ENCODE results near the gene TMPRSS11D.

Gene TMPRSS11D

GRCh38 chr4:67885762-67886161, 2.0 kb upstream of the TMPRSS11D start:
- DNase-seq (ENCODE audit: low read depth), result peak; percentile 64

GRCh38 chr4:67884701-67885100, 899 bp upstream of the TMPRSS11D start:
- no peak for DNase-seq (ENCODE audit: low read depth)

- no peak for DNase-seq (ENCODE audit: low read depth)
These were observed 344 bp downstream of the TMPRSS11D start for GRCh38 chr4:67883458-67883857.

- no peak for DNase-seq (ENCODE audit: low read depth)
These were observed 2.8 kb downstream of the TMPRSS11D start for GRCh38 chr4:67880866-67881610.

GRCh38 chr4:67879486-67879885, 4.3 kb downstream of the TMPRSS11D start:
- no peak for DNase-seq (ENCODE audit: low read depth)

GRCh38 chr4:67877086-67877485, 6.7 kb downstream of the TMPRSS11D start:
- no peak for DNase-seq (ENCODE audit: low read depth)

GRCh38 chr4:67874986-67875385, 8.8 kb downstream of the TMPRSS11D start:
- no peak for DNase-seq (ENCODE audit: low read depth)

GRCh38 chr4:67873116-67873515, 10.7 kb downstream of the TMPRSS11D start:
- no peak for DNase-seq (ENCODE audit: low read depth)

GRCh38 chr4:67871867-67872266, 11.9 kb downstream of the TMPRSS11D start:
- peak; percentile 19 for DNase-seq (ENCODE audit: low read depth)

- no peak for DNase-seq (ENCODE audit: low read depth)
These were observed 14.1 kb downstream of the TMPRSS11D start for GRCh38 chr4:67869580-67870190.

- no peak for DNase-seq (ENCODE audit: low read depth)
These were observed 22.3 kb downstream of the TMPRSS11D start for GRCh38 chr4:67861513-67861912.

- no peak for DNase-seq (ENCODE audit: low read depth)
These were observed 30.5 kb downstream of the TMPRSS11D start for GRCh38 chr4:67853336-67853735.

GRCh38 chr4:67820903-67821302, 62.9 kb downstream of the TMPRSS11D start:
- DNase-seq (ENCODE audit: low read depth), result no peak

- DNase-seq (ENCODE audit: low read depth), result no peak
These were observed 73.8 kb downstream of the TMPRSS11D start for GRCh38 chr4:67810011-67810410.

GRCh38 chr4:67809502-67809901, 74.3 kb downstream of the TMPRSS11D start:
- DNase-seq (ENCODE audit: low read depth), result no peak

- DNase-seq (ENCODE audit: low read depth), result no peak
These were observed 87.0 kb downstream of the TMPRSS11D start for GRCh38 chr4:67796810-67797209.

- no peak for DNase-seq (ENCODE audit: low read depth)
These were observed 93.1 kb downstream of the TMPRSS11D start for GRCh38 chr4:67790721-67791120.

GRCh38 chr4:67787311-67787710, 96.5 kb downstream of the TMPRSS11D start:
- DNase-seq (ENCODE audit: low read depth), result no peak

- DNase-seq (ENCODE audit: low read depth), result no peak
These were observed 98.3 kb downstream of the TMPRSS11D start for GRCh38 chr4:67785528-67785927.

GRCh38 chr4:67779631-67780030, 104.2 kb downstream of the TMPRSS11D start:
- no peak for DNase-seq (ENCODE audit: low read depth)

GRCh38 chr4:67776746-67777145, 107.1 kb downstream of the TMPRSS11D start:
- no peak for DNase-seq (ENCODE audit: low read depth)
